K562 (cell line): ENCODE data around the gene SLC32A1. TPM values are rescaled to one million over a fixed set of nuclear protein-coding genes. Genes with fewer than 3 reads are reported as not detected.

Experiments used
- CCNT2 ChIP-seq: IDR thresholded peaks from 2 replicates; pipeline ENCODE4 v1.6.1; 2011; ENCODE audit warnings: borderline replicate concordance, low read depth, mild to moderate bottlenecking, moderate library complexity, mixed read lengths, low read length; ENCODE audit not compliant: insufficient read length; ENCODE audit errors: extremely low read depth
- PTBP1 ChIP-seq: fragments of 200-400 bp; formaldehyde crosslinking; IDR thresholded peaks from 2 replicates; pipeline ENCODE4 v1.6.1; 2017; ENCODE audit warnings: low read depth, low read length
- SPI1 ChIP-seq: IDR thresholded peaks from 2 replicates; pipeline ENCODE4 v1.6.1; 2011; ENCODE audit warnings: low read depth, low read length, control low read depth, borderline replicate concordance
- ZNF232 ChIP-seq: sonication (generic); formaldehyde crosslinking; IDR thresholded peaks from 2 replicates; pipeline ENCODE4 v1.8.0; 2022; ENCODE audit warnings: mild to moderate bottlenecking, missing genetic modification reagents
- ZNF609 ChIP-seq: sonication (generic); formaldehyde crosslinking; IDR thresholded peaks from 2 replicates; pipeline ENCODE4 v1.8.1; 2023; ENCODE audit warnings: missing genetic modification reagents, mild to moderate bottlenecking, borderline replicate concordance
- polyA plus RNA-seq, 8 experiments: library from polyadenylated mRNA; depleted of rRNA in 4 of 8; stranded (reverse) in 5 of 8; unstranded in 3 of 8; fragments of >200 nt; fragmentation: Nextera tagmentation in 2 of 8; fragmentation: Illumina TruSeq in 1 of 8; extraction: Ambion mirVana in 2 of 8; extraction: Trizol in 1 of 8; gene quantifications; 2 replicates each; pipeline versions ENCODE4 v1.2.1 to v1.2.3, GENCODE V29; 2011 to 2014; ENCODE audit warnings: inconsistent platforms in 1 of 8, missing spikeins in 1 of 8
- total RNA-seq, 7 experiments: library from RNA; depleted of rRNA in 6 of 7; stranded (reverse); fragments of >200 nt in 6 of 7; fragmentation: Illumina TruSeq in 2 of 7; extraction: Trizol in 2 of 7; gene quantifications; 2 replicates each; pipeline versions ENCODE4 v1.2.1 to v1.2.3, GENCODE V29; 2011 to 2021; ENCODE audit warnings: low replicate concordance in 1 of 7
- TF ChIP-seq, protein P1 (sequence below), 2 experiments: fragments of 450-650 bp; conservative IDR thresholded peaks; 2 replicates each; pipeline ENCODE4 v1.6.1; 2017; ENCODE audit warnings: mild to moderate bottlenecking in 2 of 2, moderate library complexity in 2 of 2

SLC32A1 gene
- total and polyA plus RNA-seq, 9 of the 15 experiments (the other 6 are each of a cell fraction or from before 2014, with no cell fraction given), result not detected

GRCh38 chr20:38697306-38697705 lies 27.0 kb upstream of the SLC32A1 start (continued):
- TF ChIP-seq ZNF609 (CRISPR knock-in tag) (no peak), ZNF232 (no peak), PTBP1 (no peak), CCNT2 (no peak), SPI1 (no peak)
- TF ChIP-seq, protein P1, sequence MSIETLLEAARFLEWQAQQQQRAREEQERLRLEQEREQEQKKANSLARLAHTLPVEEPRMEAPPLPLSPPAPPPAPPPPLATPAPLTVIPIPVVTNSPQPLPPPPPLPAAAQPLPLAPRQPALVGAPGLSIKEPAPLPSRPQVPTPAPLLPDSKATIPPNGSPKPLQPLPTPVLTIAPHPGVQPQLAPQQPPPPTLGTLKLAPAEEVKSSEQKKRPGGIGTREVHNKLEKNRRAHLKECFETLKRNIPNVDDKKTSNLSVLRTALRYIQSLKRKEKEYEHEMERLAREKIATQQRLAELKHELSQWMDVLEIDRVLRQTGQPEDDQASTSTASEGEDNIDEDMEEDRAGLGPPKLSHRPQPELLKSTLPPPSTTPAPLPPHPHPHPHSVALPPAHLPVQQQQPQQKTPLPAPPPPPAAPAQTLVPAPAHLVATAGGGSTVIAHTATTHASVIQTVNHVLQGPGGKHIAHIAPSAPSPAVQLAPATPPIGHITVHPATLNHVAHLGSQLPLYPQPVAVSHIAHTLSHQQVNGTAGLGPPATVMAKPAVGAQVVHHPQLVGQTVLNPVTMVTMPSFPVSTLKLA (conservative IDR thresholded peaks at IDR 0.05), result no peak
- TF ChIP-seq, all 486 proteins: peak for 0
